ENCODE measurements around the gene FXYD1. TPM values are rescaled to one million over a fixed set of nuclear protein-coding genes. Genes with fewer than 3 reads are reported as not detected.

FXYD1 gene
- total and polyA plus RNA-seq, 2 experiments from 2014 or later, result 1.5 to 26.8 TPM

DNA sequence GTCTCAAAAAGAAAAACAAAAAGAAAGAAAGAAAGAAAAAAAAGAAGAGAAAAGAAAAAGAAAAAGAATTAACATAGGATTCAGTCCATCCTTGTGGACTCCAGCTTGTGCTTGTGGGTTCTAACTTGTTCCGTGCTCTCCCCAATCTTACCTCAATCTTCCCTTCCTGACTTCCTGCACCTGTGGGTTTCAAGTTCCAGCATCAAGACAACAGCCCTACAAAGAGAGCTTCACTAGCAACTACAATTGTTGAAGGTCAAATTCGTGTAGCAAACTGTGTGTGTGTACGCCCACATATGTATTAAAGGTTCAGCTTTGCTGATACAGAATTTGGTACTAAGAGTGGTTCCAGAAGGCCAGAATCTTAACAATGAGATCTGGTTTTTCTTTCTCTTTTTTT, 41.2 kb downstream of the FXYD1 start:
- Histone ChIP-seq H2AFZ (no peak overlapping the region), H3K79me2 (replicated peaks; ENCODE audit: insufficient read depth) (no peaks in the 10 kb centered on the region), H3K27ac (ENCODE audit: low read depth) (no peak overlapping the region), H3K27me3 (ENCODE audit: insufficient read depth) (no peaks in the 10 kb centered on the region), H4K20me1 (replicated peaks; ENCODE audit: insufficient read depth) (no peaks in the 10 kb centered on the region), H3K4me1 (ENCODE audit: insufficient read depth) (0 out of 2 replicates have a peak, but pooled peaks cover 5% of the 10 kb centered on the region), H3F3A (replicated peaks; ENCODE audit: low read depth) (no peaks in the 10 kb centered on the region), H3K36me3 (ENCODE audit: insufficient read depth) (no peaks in the 10 kb centered on the region), H3K9me2 (ENCODE audit: insufficient read depth) (peaks cover under 1% of the 10 kb centered on the region; the same call in 1 of the 2 replicates), H3K4me3 (no peak overlapping the region), H3K4me2 (no peak overlapping the region)
- no peak overlapping the region for H3K27ac Mint-ChIP-seq
- H3K9me3 Mint-ChIP-seq, result peaks cover 8% of the 10 kb centered on the region
- H3K4me3 Mint-ChIP-seq, result no peak overlapping the region
- DNase-seq (ENCODE audit: low spot score) (no peak), ATAC-seq (no peak)
- peaks cover 5% of the 10 kb centered on the region; the same call in 1 of the 3 replicates for H3K4me1 Mint-ChIP-seq
- peaks cover 5% of the 10 kb centered on the region for H3K27me3 Mint-ChIP-seq (ENCODE audit: insufficient read depth, low read depth, poor library complexity)
- no peaks in the 10 kb centered on the region; the same call in 2 of the 3 replicates for H3K36me3 Mint-ChIP-seq (ENCODE audit: low read depth)
- TF ChIP-seq ZNF331 (CRISPR knock-in tag; IDR thresholded peaks at IDR 0.05; ENCODE audit: low read depth) (no peak), EZH2phosphoT487 (IDR thresholded peaks at IDR 0.05; ENCODE audit: unreplicated experiment) (no peak), ZNF114 (CRISPR knock-in tag; IDR thresholded peaks at IDR 0.05) (no peak), CREB1 (CRISPR knock-in tag; IDR thresholded peaks at IDR 0.05; ENCODE audit: low read depth) (no peak), STAT1 (IDR thresholded peaks at IDR 0.05; ENCODE audit: unreplicated experiment) (no peak), JUNB (IDR thresholded peaks at IDR 0.05; ENCODE audit: unreplicated experiment) (no peak), EZH2 (IDR thresholded peaks at IDR 0.05; ENCODE audit: low read depth, unreplicated experiment) (no peak), POLR2AphosphoS5 (IDR thresholded peaks at IDR 0.05; ENCODE audit: low read depth) (no peak), NANOG (IDR thresholded peaks at IDR 0.05; ENCODE audit: borderline replicate concordance) (no peak)
- TF ChIP-seq, protein P1, sequence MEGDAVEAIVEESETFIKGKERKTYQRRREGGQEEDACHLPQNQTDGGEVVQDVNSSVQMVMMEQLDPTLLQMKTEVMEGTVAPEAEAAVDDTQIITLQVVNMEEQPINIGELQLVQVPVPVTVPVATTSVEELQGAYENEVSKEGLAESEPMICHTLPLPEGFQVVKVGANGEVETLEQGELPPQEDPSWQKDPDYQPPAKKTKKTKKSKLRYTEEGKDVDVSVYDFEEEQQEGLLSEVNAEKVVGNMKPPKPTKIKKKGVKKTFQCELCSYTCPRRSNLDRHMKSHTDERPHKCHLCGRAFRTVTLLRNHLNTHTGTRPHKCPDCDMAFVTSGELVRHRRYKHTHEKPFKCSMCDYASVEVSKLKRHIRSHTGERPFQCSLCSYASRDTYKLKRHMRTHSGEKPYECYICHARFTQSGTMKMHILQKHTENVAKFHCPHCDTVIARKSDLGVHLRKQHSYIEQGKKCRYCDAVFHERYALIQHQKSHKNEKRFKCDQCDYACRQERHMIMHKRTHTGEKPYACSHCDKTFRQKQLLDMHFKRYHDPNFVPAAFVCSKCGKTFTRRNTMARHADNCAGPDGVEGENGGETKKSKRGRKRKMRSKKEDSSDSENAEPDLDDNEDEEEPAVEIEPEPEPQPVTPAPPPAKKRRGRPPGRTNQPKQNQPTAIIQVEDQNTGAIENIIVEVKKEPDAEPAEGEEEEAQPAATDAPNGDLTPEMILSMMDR (conservative IDR thresholded peaks at IDR 0.05; ENCODE audit: low read depth in 2 of 2), result no peak
- TF ChIP-seq, protein P2, sequence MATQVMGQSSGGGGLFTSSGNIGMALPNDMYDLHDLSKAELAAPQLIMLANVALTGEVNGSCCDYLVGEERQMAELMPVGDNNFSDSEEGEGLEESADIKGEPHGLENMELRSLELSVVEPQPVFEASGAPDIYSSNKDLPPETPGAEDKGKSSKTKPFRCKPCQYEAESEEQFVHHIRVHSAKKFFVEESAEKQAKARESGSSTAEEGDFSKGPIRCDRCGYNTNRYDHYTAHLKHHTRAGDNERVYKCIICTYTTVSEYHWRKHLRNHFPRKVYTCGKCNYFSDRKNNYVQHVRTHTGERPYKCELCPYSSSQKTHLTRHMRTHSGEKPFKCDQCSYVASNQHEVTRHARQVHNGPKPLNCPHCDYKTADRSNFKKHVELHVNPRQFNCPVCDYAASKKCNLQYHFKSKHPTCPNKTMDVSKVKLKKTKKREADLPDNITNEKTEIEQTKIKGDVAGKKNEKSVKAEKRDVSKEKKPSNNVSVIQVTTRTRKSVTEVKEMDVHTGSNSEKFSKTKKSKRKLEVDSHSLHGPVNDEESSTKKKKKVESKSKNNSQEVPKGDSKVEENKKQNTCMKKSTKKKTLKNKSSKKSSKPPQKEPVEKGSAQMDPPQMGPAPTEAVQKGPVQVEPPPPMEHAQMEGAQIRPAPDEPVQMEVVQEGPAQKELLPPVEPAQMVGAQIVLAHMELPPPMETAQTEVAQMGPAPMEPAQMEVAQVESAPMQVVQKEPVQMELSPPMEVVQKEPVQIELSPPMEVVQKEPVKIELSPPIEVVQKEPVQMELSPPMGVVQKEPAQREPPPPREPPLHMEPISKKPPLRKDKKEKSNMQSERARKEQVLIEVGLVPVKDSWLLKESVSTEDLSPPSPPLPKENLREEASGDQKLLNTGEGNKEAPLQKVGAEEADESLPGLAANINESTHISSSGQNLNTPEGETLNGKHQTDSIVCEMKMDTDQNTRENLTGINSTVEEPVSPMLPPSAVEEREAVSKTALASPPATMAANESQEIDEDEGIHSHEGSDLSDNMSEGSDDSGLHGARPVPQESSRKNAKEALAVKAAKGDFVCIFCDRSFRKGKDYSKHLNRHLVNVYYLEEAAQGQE (IDR thresholded peaks at IDR 0.05; ENCODE audit: unreplicated experiment), result no peak
- TF ChIP-seq, protein P3, sequence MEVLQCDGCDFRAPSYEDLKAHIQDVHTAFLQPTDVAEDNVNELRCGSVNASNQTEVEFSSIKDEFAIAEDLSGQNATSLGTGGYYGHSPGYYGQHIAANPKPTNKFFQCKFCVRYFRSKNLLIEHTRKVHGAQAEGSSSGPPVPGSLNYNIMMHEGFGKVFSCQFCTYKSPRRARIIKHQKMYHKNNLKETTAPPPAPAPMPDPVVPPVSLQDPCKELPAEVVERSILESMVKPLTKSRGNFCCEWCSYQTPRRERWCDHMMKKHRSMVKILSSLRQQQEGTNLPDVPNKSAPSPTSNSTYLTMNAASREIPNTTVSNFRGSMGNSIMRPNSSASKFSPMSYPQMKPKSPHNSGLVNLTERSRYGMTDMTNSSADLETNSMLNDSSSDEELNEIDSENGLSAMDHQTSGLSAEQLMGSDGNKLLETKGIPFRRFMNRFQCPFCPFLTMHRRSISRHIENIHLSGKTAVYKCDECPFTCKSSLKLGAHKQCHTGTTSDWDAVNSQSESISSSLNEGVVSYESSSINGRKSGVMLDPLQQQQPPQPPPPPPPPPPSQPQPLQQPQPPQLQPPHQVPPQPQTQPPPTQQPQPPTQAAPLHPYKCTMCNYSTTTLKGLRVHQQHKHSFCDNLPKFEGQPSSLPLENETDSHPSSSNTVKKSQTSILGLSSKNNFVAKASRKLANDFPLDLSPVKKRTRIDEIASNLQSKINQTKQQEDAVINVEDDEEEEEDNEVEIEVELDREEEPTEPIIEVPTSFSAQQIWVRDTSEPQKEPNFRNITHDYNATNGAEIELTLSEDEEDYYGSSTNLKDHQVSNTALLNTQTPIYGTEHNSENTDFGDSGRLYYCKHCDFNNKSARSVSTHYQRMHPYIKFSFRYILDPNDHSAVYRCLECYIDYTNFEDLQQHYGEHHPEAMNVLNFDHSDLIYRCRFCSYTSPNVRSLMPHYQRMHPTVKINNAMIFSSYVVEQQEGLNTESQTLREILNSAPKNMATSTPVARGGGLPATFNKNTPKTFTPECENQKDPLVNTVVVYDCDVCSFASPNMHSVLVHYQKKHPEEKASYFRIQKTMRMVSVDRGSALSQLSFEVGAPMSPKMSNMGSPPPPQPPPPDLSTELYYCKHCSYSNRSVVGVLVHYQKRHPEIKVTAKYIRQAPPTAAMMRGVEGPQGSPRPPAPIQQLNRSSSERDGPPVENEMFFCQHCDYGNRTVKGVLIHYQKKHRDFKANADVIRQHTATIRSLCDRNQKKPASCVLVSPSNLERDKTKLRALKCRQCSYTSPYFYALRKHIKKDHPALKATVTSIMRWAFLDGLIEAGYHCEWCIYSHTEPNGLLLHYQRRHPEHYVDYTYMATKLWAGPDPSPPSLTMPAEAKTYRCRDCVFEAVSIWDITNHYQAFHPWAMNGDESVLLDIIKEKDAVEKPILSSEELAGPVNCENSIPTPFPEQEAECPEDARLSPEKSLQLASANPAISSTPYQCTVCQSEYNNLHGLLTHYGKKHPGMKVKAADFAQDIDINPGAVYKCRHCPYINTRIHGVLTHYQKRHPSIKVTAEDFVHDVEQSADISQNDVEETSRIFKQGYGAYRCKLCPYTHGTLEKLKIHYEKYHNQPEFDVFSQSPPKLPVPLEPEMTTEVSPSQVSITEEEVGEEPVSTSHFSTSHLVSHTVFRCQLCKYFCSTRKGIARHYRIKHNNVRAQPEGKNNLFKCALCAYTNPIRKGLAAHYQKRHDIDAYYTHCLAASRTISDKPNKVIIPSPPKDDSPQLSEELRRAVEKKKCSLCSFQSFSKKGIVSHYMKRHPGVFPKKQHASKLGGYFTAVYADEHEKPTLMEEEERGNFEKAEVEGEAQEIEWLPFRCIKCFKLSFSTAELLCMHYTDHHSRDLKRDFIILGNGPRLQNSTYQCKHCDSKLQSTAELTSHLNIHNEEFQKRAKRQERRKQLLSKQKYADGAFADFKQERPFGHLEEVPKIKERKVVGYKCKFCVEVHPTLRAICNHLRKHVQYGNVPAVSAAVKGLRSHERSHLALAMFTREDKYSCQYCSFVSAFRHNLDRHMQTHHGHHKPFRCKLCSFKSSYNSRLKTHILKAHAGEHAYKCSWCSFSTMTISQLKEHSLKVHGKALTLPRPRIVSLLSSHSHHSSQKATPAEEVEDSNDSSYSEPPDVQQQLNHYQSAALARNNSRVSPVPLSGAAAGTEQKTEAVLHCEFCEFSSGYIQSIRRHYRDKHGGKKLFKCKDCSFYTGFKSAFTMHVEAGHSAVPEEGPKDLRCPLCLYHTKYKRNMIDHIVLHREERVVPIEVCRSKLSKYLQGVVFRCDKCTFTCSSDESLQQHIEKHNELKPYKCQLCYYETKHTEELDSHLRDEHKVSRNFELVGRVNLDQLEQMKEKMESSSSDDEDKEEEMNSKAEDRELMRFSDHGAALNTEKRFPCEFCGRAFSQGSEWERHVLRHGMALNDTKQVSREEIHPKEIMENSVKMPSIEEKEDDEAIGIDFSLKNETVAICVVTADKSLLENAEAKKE (CRISPR knock-in tag; IDR thresholded peaks at IDR 0.05), result no peak
- TF ChIP-seq, protein P4, sequence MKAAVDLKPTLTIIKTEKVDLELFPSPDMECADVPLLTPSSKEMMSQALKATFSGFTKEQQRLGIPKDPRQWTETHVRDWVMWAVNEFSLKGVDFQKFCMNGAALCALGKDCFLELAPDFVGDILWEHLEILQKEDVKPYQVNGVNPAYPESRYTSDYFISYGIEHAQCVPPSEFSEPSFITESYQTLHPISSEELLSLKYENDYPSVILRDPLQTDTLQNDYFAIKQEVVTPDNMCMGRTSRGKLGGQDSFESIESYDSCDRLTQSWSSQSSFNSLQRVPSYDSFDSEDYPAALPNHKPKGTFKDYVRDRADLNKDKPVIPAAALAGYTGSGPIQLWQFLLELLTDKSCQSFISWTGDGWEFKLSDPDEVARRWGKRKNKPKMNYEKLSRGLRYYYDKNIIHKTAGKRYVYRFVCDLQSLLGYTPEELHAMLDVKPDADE (IDR thresholded peaks at IDR 0.05), result no peak
